HEK293T (cell line): Measurements from ENCODE around the gene UGT2A2.

Experiments used
- CTCF ChIA-PET: fragments of 350-600 bp; formaldehyde crosslinking; extraction: SDS; loops from one replicate; lab custom pipeline; 2021; ENCODE audit warnings: antibody characterized with exemption, inconsistent platforms; lab: Yijun Ruan, JAX
- POLR2A ChIA-PET: fragments of 350-600 bp; formaldehyde crosslinking; extraction: SDS; loops from one replicate; lab custom pipeline; 2020; ENCODE audit warnings: antibody characterized with exemption, inconsistent platforms; lab: Yijun Ruan, JAX
- DNase-seq: peaks from one replicate; pipeline ENCODE4 v3.0.0; 2012; ENCODE audit warnings: mixed read lengths; ENCODE audit errors: extremely low spot score
- ARNT ChIP-seq: fragments of 450-650 bp; IDR thresholded peaks from 2 replicates; pipeline ENCODE4 v1.6.1; 2017; ENCODE audit warnings: mild to moderate bottlenecking
- BHLHE40 ChIP-seq: fragments of 450-650 bp; IDR thresholded peaks from 2 replicates; pipeline ENCODE4 v1.6.1; 2016; ENCODE audit warnings: mild to moderate bottlenecking, moderate library complexity, borderline replicate concordance
- CTBP1 ChIP-seq: fragments of 450-650 bp; IDR thresholded peaks from 2 replicates; pipeline ENCODE4 v1.6.1; 2016; ENCODE audit warnings: borderline replicate concordance
- ELF4 ChIP-seq: fragments of 450-650 bp; IDR thresholded peaks from 2 replicates; pipeline ENCODE4 v1.6.1; 2017; ENCODE audit warnings: antibody characterized with exemption
- FOXA1 ChIP-seq: fragments of 450-650 bp; IDR thresholded peaks from 2 replicates; pipeline ENCODE4 v1.6.1; 2016; ENCODE audit warnings: mild to moderate bottlenecking
- FOXK2 ChIP-seq: fragments of 450-650 bp; IDR thresholded peaks from 2 replicates; pipeline ENCODE4 v1.6.1; 2016; ENCODE audit warnings: mild to moderate bottlenecking
- FOXM1 ChIP-seq: fragments of 450-650 bp; IDR thresholded peaks from 2 replicates; pipeline ENCODE4 v1.6.1; 2017; ENCODE audit warnings: mild to moderate bottlenecking, borderline replicate concordance
- HDGF ChIP-seq: fragments of 450-650 bp; IDR thresholded peaks from 2 replicates; pipeline ENCODE4 v1.6.1; 2017; ENCODE audit warnings: antibody characterized with exemption, borderline replicate concordance
- L3MBTL2 ChIP-seq: fragments of 450-650 bp; conservative IDR thresholded peaks from 2 replicates; pipeline ENCODE4 v1.6.1; 2016; ENCODE audit warnings: mild to moderate bottlenecking
- LEF1 ChIP-seq: fragments of 450-650 bp; IDR thresholded peaks from 2 replicates; pipeline ENCODE4 v1.6.1; 2017; ENCODE audit warnings: mild to moderate bottlenecking, borderline replicate concordance
- NFRKB ChIP-seq: fragments of 450-650 bp; IDR thresholded peaks from 2 replicates; pipeline ENCODE4 v1.6.1; 2016; ENCODE audit warnings: mild to moderate bottlenecking, moderate library complexity
- PKNOX1 ChIP-seq: fragments of 450-650 bp; IDR thresholded peaks from 2 replicates; pipeline ENCODE4 v1.6.1; 2016
- SP1 ChIP-seq: fragments of 450-650 bp; IDR thresholded peaks from 2 replicates; pipeline ENCODE4 v1.6.1; 2017
- SUZ12 ChIP-seq: fragments of 450-650 bp; IDR thresholded peaks from 2 replicates; pipeline ENCODE4 v1.6.1; 2016; ENCODE audit warnings: mild to moderate bottlenecking
- TARDBP ChIP-seq: fragments of 450-650 bp; IDR thresholded peaks from 2 replicates; pipeline ENCODE4 v1.6.1; 2016
- ZNF384 ChIP-seq: fragments of 450-650 bp; IDR thresholded peaks from 2 replicates; pipeline ENCODE4 v1.6.1; 2016

The UGT2A2 gene

GRCh38 chr4:69617083-69617694 is 22.3 kb downstream of the UGT2A2 start:
- POLR2A ChIA-PET, result no interaction called here
- peak; percentile 15 for DNase-seq
- CTCF ChIA-PET, result interaction anchor here (0.7 kb wide), 1 partner anchor 121 kb away, joined by 6 read pairs; no protein-coding TSS in a partner anchor
- TF ChIP-seq FOXM1 (no peak), FOXK2 (no peak), LEF1 (no peak), PKNOX1 (no peak), CTBP1 (no peak), FOXA1 (no peak), SP1 (no peak), ZNF384 (no peak), HDGF (no peak), ARNT (no peak), L3MBTL2 (no peak), NFRKB (no peak), ELF4 (no peak), BHLHE40 (no peak), SUZ12 (no peak), TARDBP (no peak)

- ChIA-PET POLR2A (no interaction called here), CTCF (interaction anchor here (0.6 kb wide), 1 partner anchor 292 kb away, joined by 3 read pairs; no protein-coding TSS in a partner anchor)
- TF ChIP-seq FOXA1 (no peak), FOXK2 (no peak), LEF1 (no peak), NFRKB (no peak), PKNOX1 (no peak), TARDBP (no peak), ARNT (no peak), BHLHE40 (no peak), FOXM1 (no peak), SUZ12 (no peak), ZNF384 (no peak), CTBP1 (no peak), SP1 (no peak), ELF4 (no peak), HDGF (no peak), L3MBTL2 (no peak)
- no peak for DNase-seq
Observed at GRCh38 chr4:69610484-69610883, 29.0 kb downstream of the UGT2A2 start.

GRCh38 chr4:69601065-69601464 is 38.4 kb downstream of the UGT2A2 start:
- POLR2A ChIA-PET, result no interaction called here
- DNase-seq, result peak; percentile 3
- no peak for TF ChIP-seq SUZ12
- TF ChIP-seq CTBP1, result no peak
- no peak for TF ChIP-seq LEF1
- no peak for TF ChIP-seq SP1
- TF ChIP-seq FOXM1, result no peak
- no peak for TF ChIP-seq NFRKB
- TF ChIP-seq FOXA1, result no peak
- TF ChIP-seq PKNOX1, result no peak
- TF ChIP-seq L3MBTL2, result no peak
- TF ChIP-seq FOXK2, result no peak
- CTCF ChIA-PET, result no interaction called here

- ChIA-PET CTCF (no interaction called here), POLR2A (no interaction called here)
- TF ChIP-seq CTBP1 (no peak), ARNT (no peak), FOXM1 (no peak), ZNF384 (no peak), L3MBTL2 (no peak), BHLHE40 (no peak), SUZ12 (no peak), LEF1 (no peak), NFRKB (no peak), SP1 (no peak), TARDBP (no peak), FOXK2 (no peak), PKNOX1 (no peak)
- no peak for DNase-seq
Observed at GRCh38 chr4:69600013-69600412, 39.4 kb downstream of the UGT2A2 start.

- CTCF ChIA-PET, result no interaction called here
- TF ChIP-seq FOXK2 (no peak), SUZ12 (no peak), FOXA1 (no peak), TARDBP (no peak), BHLHE40 (no peak), CTBP1 (no peak), ARNT (no peak), L3MBTL2 (no peak), SP1 (no peak), FOXM1 (no peak), ELF4 (no peak), HDGF (no peak), PKNOX1 (no peak)
- no peak for DNase-seq
- POLR2A ChIA-PET, result no interaction called here
Observed at GRCh38 chr4:69594382-69594781, 45.1 kb downstream of the UGT2A2 start.
